Astrocyte (in vitro differentiated cells and primary cell): ENCODE data around the gene HECTD2.

ENCODE experiments used
- CTCF ChIP-seq: IDR thresholded peaks from 2 replicates; pipeline ENCODE4 v1.5.1; 2011; ENCODE audit warnings: low read depth, mild to moderate bottlenecking, inconsistent platforms, low read length, moderate library complexity; ENCODE audit not compliant: insufficient read depth
- EZH2 ChIP-seq: IDR thresholded peaks from 2 replicates; pipeline ENCODE4 v1.6.1; 2012; ENCODE audit warnings: mild to moderate bottlenecking, low read length, inconsistent platforms; ENCODE audit not compliant: insufficient read depth

GRCh38 chr10:91512458-91512857 lies 102.3 kb downstream of the HECTD2 start:
- no peak for TF ChIP-seq CTCF
- TF ChIP-seq EZH2, result no peak
